NB4 (cell line): ENCODE results near the gene PPP1R3G.

Source experiments
- CTCF ChIP-seq: IDR thresholded peaks from one replicate; pipeline ENCODE4 v1.5.1; 2012; ENCODE audit warnings: low read depth, low read length
- POLR2A ChIP-seq: IDR thresholded peaks from 2 replicates; pipeline ENCODE4 v1.6.1; 2011; ENCODE audit warnings: mild to moderate bottlenecking; ENCODE audit not compliant: insufficient read length; ENCODE audit errors: extremely low read depth

- no peak for TF ChIP-seq CTCF
- no peak for TF ChIP-seq POLR2A
These were observed 4.6 kb upstream of the PPP1R3G start for GRCh38 chr6:5080574-5080973.
